Neural cell (in vitro differentiated cells): ENCODE data around the gene FAM117B.

ENCODE experiments used
- EP300 ChIP-seq: fragments of 450-650 bp; conservative IDR thresholded peaks from 2 replicates; pipeline ENCODE4 v1.6.1; 2014; ENCODE audit warnings: antibody characterized with exemption, mild to moderate bottlenecking, moderate library complexity; ENCODE audit not compliant: poor library complexity, severe bottlenecking
- TF ChIP-seq, protein P1 (sequence below): fragments of 450-650 bp; IDR thresholded peaks from 2 replicates; pipeline ENCODE4 v1.5.1; 2014; ENCODE audit warnings: antibody characterized with exemption, mild to moderate bottlenecking, moderate library complexity; ENCODE audit not compliant: poor library complexity, severe bottlenecking

DNA sequence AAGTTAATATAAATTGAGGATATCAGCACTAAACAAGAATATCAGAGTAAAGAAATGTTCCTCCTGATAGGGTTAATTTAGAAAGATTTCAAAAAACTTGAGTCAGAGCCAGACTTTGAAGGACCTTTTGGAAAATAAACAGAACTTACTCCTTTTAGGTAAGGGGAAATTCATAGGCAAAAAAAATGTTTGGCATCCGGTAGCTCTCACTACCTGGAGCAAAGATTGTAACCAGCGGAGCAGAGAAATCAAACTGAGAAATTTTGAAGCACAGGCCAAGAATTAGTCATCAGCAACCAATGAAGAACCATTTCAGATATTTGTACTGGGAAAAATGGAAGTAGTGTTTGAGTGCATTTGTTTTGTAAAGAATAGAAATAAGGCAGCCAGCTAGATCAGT lies 123.8 kb downstream of the FAM117B start:
- TF ChIP-seq, protein P1, sequence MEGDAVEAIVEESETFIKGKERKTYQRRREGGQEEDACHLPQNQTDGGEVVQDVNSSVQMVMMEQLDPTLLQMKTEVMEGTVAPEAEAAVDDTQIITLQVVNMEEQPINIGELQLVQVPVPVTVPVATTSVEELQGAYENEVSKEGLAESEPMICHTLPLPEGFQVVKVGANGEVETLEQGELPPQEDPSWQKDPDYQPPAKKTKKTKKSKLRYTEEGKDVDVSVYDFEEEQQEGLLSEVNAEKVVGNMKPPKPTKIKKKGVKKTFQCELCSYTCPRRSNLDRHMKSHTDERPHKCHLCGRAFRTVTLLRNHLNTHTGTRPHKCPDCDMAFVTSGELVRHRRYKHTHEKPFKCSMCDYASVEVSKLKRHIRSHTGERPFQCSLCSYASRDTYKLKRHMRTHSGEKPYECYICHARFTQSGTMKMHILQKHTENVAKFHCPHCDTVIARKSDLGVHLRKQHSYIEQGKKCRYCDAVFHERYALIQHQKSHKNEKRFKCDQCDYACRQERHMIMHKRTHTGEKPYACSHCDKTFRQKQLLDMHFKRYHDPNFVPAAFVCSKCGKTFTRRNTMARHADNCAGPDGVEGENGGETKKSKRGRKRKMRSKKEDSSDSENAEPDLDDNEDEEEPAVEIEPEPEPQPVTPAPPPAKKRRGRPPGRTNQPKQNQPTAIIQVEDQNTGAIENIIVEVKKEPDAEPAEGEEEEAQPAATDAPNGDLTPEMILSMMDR, result no peak
- TF ChIP-seq EP300, result no peak
